WTC11 (cell line): Measurements from ENCODE around the gene BMPR1B. TPM values are rescaled to one million over a fixed set of nuclear protein-coding genes. Genes with fewer than 3 reads are reported as not detected.

ENCODE experiments used
- ATAC-seq: fragments of 200-7000 bp; cut with Tn5 transposase; 2 replicates; pipeline ENCODE4 v1.10.0; 2021; ENCODE audit warnings: mild to moderate bottlenecking, moderate library complexity
- CTCF ChIA-PET: fragments of 300-600 bp; sonication (Branson Sonifier 250); formaldehyde crosslinking; loops from one replicate; lab custom pipeline; 2021; ENCODE audit warnings: antibody characterized with exemption; lab: Charles Lee
- POLR2A ChIA-PET: fragments of 350-600 bp; sonication (Branson Sonifier 250); formaldehyde crosslinking; loops from one replicate; lab custom pipeline; 2021; ENCODE audit warnings: antibody characterized with exemption; lab: Charles Lee
- DNase-seq: peaks from one replicate; pipeline ENCODE4 v3.0.0; 2021; ENCODE audit warnings: low spot score
- H3K27ac Mint-ChIP-seq: 2 replicates; pipeline ENCODE4 v1.8.0; 2021; ENCODE audit warnings: mixed read lengths
- H3K27me3 Mint-ChIP-seq: 2 replicates; pipeline ENCODE4 v1.8.0; 2021; ENCODE audit warnings: low read depth, mild to moderate bottlenecking, moderate library complexity, mixed read lengths
- H3K36me3 Mint-ChIP-seq: 2 replicates; pipeline ENCODE4 v1.8.0; 2021; ENCODE audit warnings: mixed read lengths
- H3K4me1 Mint-ChIP-seq: 2 replicates; pipeline ENCODE4 v1.8.0; 2022; ENCODE audit warnings: mixed read lengths
- H3K4me3 Mint-ChIP-seq: 2 replicates; pipeline ENCODE4 v1.8.0; 2021; ENCODE audit warnings: mild to moderate bottlenecking, moderate library complexity, mixed read lengths
- H3K9me3 Mint-ChIP-seq: 2 replicates; pipeline ENCODE4 v1.8.0; 2021; ENCODE audit warnings: mixed read lengths
- AFF4 ChIP-seq: sonication (generic); formaldehyde crosslinking; IDR thresholded peaks from 2 replicates; pipeline ENCODE4 v1.8.1; 2023; ENCODE audit warnings: mild to moderate bottlenecking, missing genetic modification reagents, borderline replicate concordance
- ATF2 ChIP-seq: sonication (generic); formaldehyde crosslinking; IDR thresholded peaks from 2 replicates; pipeline ENCODE4 v1.8.1; 2022; ENCODE audit warnings: low read depth, missing genetic modification reagents, borderline replicate concordance
- CREB1 ChIP-seq: sonication (generic); formaldehyde crosslinking; IDR thresholded peaks from 2 replicates; pipeline ENCODE4 v1.8.0; 2023; ENCODE audit warnings: mild to moderate bottlenecking, missing genetic modification reagents
- E2F1 ChIP-seq: sonication (generic); formaldehyde crosslinking; IDR thresholded peaks from 2 replicates; pipeline ENCODE4 v1.8.0; 2022; ENCODE audit warnings: mild to moderate bottlenecking, missing genetic modification reagents
- E2F5 ChIP-seq: sonication (generic); formaldehyde crosslinking; IDR thresholded peaks from 2 replicates; pipeline ENCODE4 v1.8.1; 2022; ENCODE audit warnings: mild to moderate bottlenecking, moderate library complexity, missing genetic modification reagents
- ERG ChIP-seq: fragments of 250-450 bp; sonication (Bioruptor Pico); IDR thresholded peaks from 2 replicates; pipeline ENCODE4 v1.8.0; 2021; ENCODE audit warnings: mild to moderate bottlenecking
- HMGXB4 ChIP-seq: sonication (generic); formaldehyde crosslinking; IDR thresholded peaks from 2 replicates; pipeline ENCODE4 v1.8.1; 2023; ENCODE audit warnings: mild to moderate bottlenecking, moderate library complexity, missing genetic modification reagents
- IRF1 ChIP-seq: sonication (generic); formaldehyde crosslinking; IDR thresholded peaks from 2 replicates; pipeline ENCODE4 v1.8.0; 2023; ENCODE audit warnings: missing genetic modification reagents
- JAZF1 ChIP-seq: fragments of 250-450 bp; sonication (Bioruptor Pico); IDR thresholded peaks from 2 replicates; pipeline ENCODE4 v1.9.0; 2021; ENCODE audit warnings: moderate library complexity, mild to moderate bottlenecking, inconsistent platforms
- JUN ChIP-seq: sonication (generic); formaldehyde crosslinking; IDR thresholded peaks from 2 replicates; pipeline ENCODE4 v1.8.0; 2023; ENCODE audit warnings: mild to moderate bottlenecking, missing genetic modification reagents
- MXD4 ChIP-seq: fragments of 250-450 bp; sonication (Bioruptor Pico); IDR thresholded peaks from 2 replicates; pipeline ENCODE4 v1.8.0; 2021; ENCODE audit warnings: mild to moderate bottlenecking, moderate library complexity, borderline replicate concordance
- NFATC4 ChIP-seq: fragments of 250-450 bp; sonication (Bioruptor Pico); IDR thresholded peaks from 2 replicates; pipeline ENCODE4 v1.9.0; 2021; ENCODE audit warnings: mild to moderate bottlenecking
- NR3C1 ChIP-seq: sonication (generic); formaldehyde crosslinking; conservative IDR thresholded peaks from 2 replicates; pipeline ENCODE4 v1.8.1; 2023; ENCODE audit warnings: low read depth, mild to moderate bottlenecking, missing genetic modification reagents
- OVOL2 ChIP-seq: fragments of 250-450 bp; sonication (Bioruptor Pico); IDR thresholded peaks from 2 replicates; pipeline ENCODE4 v1.9.0; 2021; ENCODE audit warnings: mild to moderate bottlenecking, borderline replicate concordance
- SMAD3 ChIP-seq: sonication (generic); formaldehyde crosslinking; IDR thresholded peaks from 2 replicates; pipeline ENCODE4 v1.8.0; 2022; ENCODE audit warnings: missing genetic modification reagents, mild to moderate bottlenecking, borderline replicate concordance
- SP1 ChIP-seq: sonication (generic); formaldehyde crosslinking; conservative IDR thresholded peaks from 2 replicates; pipeline ENCODE4 v1.8.1; 2022; ENCODE audit warnings: missing genetic modification reagents
- USF2 ChIP-seq: sonication (generic); formaldehyde crosslinking; IDR thresholded peaks from 2 replicates; pipeline ENCODE4 v1.8.1; 2023; ENCODE audit warnings: mild to moderate bottlenecking, missing genetic modification reagents, moderate library complexity
- ZNF232 ChIP-seq: sonication (generic); formaldehyde crosslinking; IDR thresholded peaks from 2 replicates; pipeline ENCODE4 v1.8.0; 2022; ENCODE audit warnings: mild to moderate bottlenecking, missing genetic modification reagents
- ZNF671 ChIP-seq: fragments of 250-450 bp; sonication (Bioruptor Pico); IDR thresholded peaks from 2 replicates; pipeline ENCODE4 v1.8.0; 2021; ENCODE audit warnings: mild to moderate bottlenecking
- ZSCAN18 ChIP-seq: fragments of 250-450 bp; sonication (Bioruptor Pico); IDR thresholded peaks from 2 replicates; pipeline ENCODE4 v2.1.2; 2022; ENCODE audit warnings: mild to moderate bottlenecking, moderate library complexity
- total RNA-seq: library from RNA; stranded (reverse); gene quantifications from 3 replicates; pipeline ENCODE4 v1.2.3, GENCODE V29; 2021

BMPR1B gene
- total RNA-seq, 1 experiment from 2014 or later = 0.77 TPM

- H3K27me3 Mint-ChIP-seq = no peaks in the 10 kb centered on the region
- TF ChIP-seq JAZF1 (no peak), HMGXB4 (CRISPR knock-in tag) (no peak), ZNF671 (no peak), E2F1 (no peak), CREB1 (no peak), SMAD3 (CRISPR knock-in tag) (no peak), IRF1 (no peak)
- TF ChIP-seq, all 79 proteins: peak for 0
- ATAC-seq (no peak), DNase-seq (no peak)
- no peak overlapping the region for H3K4me3 Mint-ChIP-seq
- H3K36me3 Mint-ChIP-seq = no peaks in the 10 kb centered on the region
- H3K4me1 Mint-ChIP-seq = peaks cover 3% of the 10 kb centered on the region; the same call in 1 of the 2 replicates
- POLR2A ChIA-PET = no interaction called here
- no peak overlapping the region for H3K27ac Mint-ChIP-seq
- H3K9me3 Mint-ChIP-seq = no peaks in the 10 kb centered on the region
- CTCF ChIA-PET = no interaction called here
Measured at GRCh38 chr4:95048296-95048695, 290.5 kb downstream of the BMPR1B start.

- H3K4me3 Mint-ChIP-seq = no peak overlapping the region
- no peaks in the 10 kb centered on the region for H3K27me3 Mint-ChIP-seq
- H3K9me3 Mint-ChIP-seq = no peaks in the 10 kb centered on the region
- ChIA-PET CTCF (no interaction called here), POLR2A (no interaction called here)
- no peaks in the 10 kb centered on the region for H3K36me3 Mint-ChIP-seq
- H3K4me1 Mint-ChIP-seq = peaks cover 3% of the 10 kb centered on the region; the same call in 1 of the 2 replicates
- no peak for ATAC-seq
- no peak overlapping the region for H3K27ac Mint-ChIP-seq
- no peak for DNase-seq
- no peak for TF ChIP-seq USF2 (CRISPR knock-in tag)
- no peak for TF ChIP-seq ATF2 (CRISPR knock-in tag)
- no peak for TF ChIP-seq ERG (CRISPR knock-in tag)
- no peak for TF ChIP-seq SP1 (CRISPR knock-in tag)
- no peak for TF ChIP-seq OVOL2
- no peak for TF ChIP-seq CREB1
- TF ChIP-seq MXD4 (CRISPR knock-in tag) = no peak
- TF ChIP-seq ZNF671 = no peak
- no peak for TF ChIP-seq ZSCAN18 (CRISPR knock-in tag)
- TF ChIP-seq NFATC4 (CRISPR knock-in tag) = no peak
- no peak for TF ChIP-seq AFF4
- no peak for TF ChIP-seq ZNF232
- TF ChIP-seq NR3C1 = no peak
- no peak for TF ChIP-seq E2F5 (CRISPR knock-in tag)
- TF ChIP-seq JUN (CRISPR knock-in tag) = no peak
Measured at GRCh38 chr4:95049551-95050233, 291.9 kb downstream of the BMPR1B start.
